Forelimb muscle (tissue), 1 donor: ENCODE results near the gene QSOX1. TPM values are rescaled to one million over a fixed set of nuclear protein-coding genes. Genes with fewer than 3 reads are reported as not detected.

Experiments used
- DNase-seq: peaks from one replicate; pipeline ENCODE4 v3.0.0-alpha.2; 2013; ENCODE audit warnings: low read depth
- polyA plus RNA-seq: library from polyadenylated mRNA; unstranded; fragments of 120-200 nt; gene quantifications from one replicate; pipeline ENCODE4 v1.2.1, GENCODE V29; 2013; ENCODE audit not compliant: insufficient read length

QSOX1 gene
- polyA plus RNA-seq, 1 donor: 21.0 TPM

- DNase-seq: peak; percentile 11
Observed at GRCh38 chr1:180213401-180214170, 58.9 kb downstream of the QSOX1 start.

GRCh38 chr1:180215856-180216625 is 61.4 kb downstream of the QSOX1 start:
- DNase-seq: no peak

- DNase-seq: no peak
Observed at GRCh38 chr1:180217006-180217405, 62.3 kb downstream of the QSOX1 start.

GRCh38 chr1:180218806-180219765 is 64.4 kb downstream of the QSOX1 start:
- no peak for DNase-seq

GRCh38 chr1:180219776-180220175 is 65.1 kb downstream of the QSOX1 start:
- no peak for DNase-seq

GRCh38 chr1:180221462-180221861 is 66.8 kb downstream of the QSOX1 start:
- no peak for DNase-seq

GRCh38 chr1:180224902-180225301 is 70.2 kb downstream of the QSOX1 start:
- DNase-seq: no peak

- DNase-seq: no peak
Observed at GRCh38 chr1:180225403-180225802, 70.7 kb downstream of the QSOX1 start.

- DNase-seq: no peak
Observed at GRCh38 chr1:180227861-180228647, 73.4 kb downstream of the QSOX1 start.

- no peak for DNase-seq
Observed at GRCh38 chr1:180228648-180229482, 74.2 kb downstream of the QSOX1 start.

GRCh38 chr1:180229483-180230415 is 75.1 kb downstream of the QSOX1 start, which contains the start of gene LHX4:
TSS of gene LHX4 (plus strand) at chr1:180230264. CDS start at chr1:180230530, 266 bp downstream.
- no peak for DNase-seq

GRCh38 chr1:180230416-180230790 is 75.7 kb downstream of the QSOX1 start:
- DNase-seq: no peak

- DNase-seq: no peak
Observed at GRCh38 chr1:180230791-180231505, 76.3 kb downstream of the QSOX1 start.

- no peak for DNase-seq
Observed at GRCh38 chr1:180231506-180231921, 76.8 kb downstream of the QSOX1 start.

GRCh38 chr1:180231936-180232335 is 77.3 kb downstream of the QSOX1 start:
- DNase-seq: no peak

GRCh38 chr1:180232521-180233043 is 77.9 kb downstream of the QSOX1 start:
- no peak for DNase-seq

- DNase-seq: no peak
Observed at GRCh38 chr1:180233191-180234011, 78.7 kb downstream of the QSOX1 start.
